CD14-positive monocyte (primary cell): ENCODE measurements around the gene LRCH1. TPM values are rescaled to one million over a fixed set of nuclear protein-coding genes. Genes with fewer than 3 reads are reported as not detected.

Experiments used
- DNase-seq, 3 donors: peaks; one replicate each; pipeline ENCODE4 v3.0.0-alpha.2; 2011 to 2022
- H2AFZ ChIP-seq: 2 replicates; pipeline ENCODE4 v1.6.0; 2012; ENCODE audit warnings: mild to moderate bottlenecking, low read depth, low read length, inconsistent platforms; ENCODE audit not compliant: insufficient read depth, poor library complexity, severe bottlenecking
- H3K27ac ChIP-seq, 2 donors: 1 replicate in 1 of 2; 2 replicates in 1 of 2; pipeline ENCODE4 v1.5.1; 2012 to 2013; ENCODE audit warnings: low read length in 2 of 2, control low read depth in 1 of 2, inconsistent platforms in 1 of 2, low read depth in 1 of 2, mild to moderate bottlenecking in 1 of 2
- H3K27me3 ChIP-seq, 2 donors: one replicate each; pipeline versions ENCODE4 v1.6.0 to v1.6.1; 2011 to 2013; ENCODE audit warnings: low read length in 2 of 2; ENCODE audit not compliant: control insufficient read depth in 2 of 2, insufficient read depth in 2 of 2
- H3K36me3 ChIP-seq, 2 donors: replicated peaks in 1 of 2; 1 replicate in 1 of 2; 2 replicates in 1 of 2; pipeline versions ENCODE4 v1.5.1 to v1.6.1; 2012 to 2013; ENCODE audit warnings: low read length in 2 of 2, control low read depth in 1 of 2, inconsistent platforms in 1 of 2, mild to moderate bottlenecking in 1 of 2; ENCODE audit not compliant: insufficient read depth in 2 of 2, control insufficient read depth in 1 of 2
- H3K4me1 ChIP-seq, 2 donors: 1 replicate in 1 of 2; 2 replicates in 1 of 2; pipeline versions ENCODE4 v1.5.1 to v1.6.1; 2012 to 2013; ENCODE audit warnings: low read length in 2 of 2, control low read depth in 1 of 2, inconsistent platforms in 1 of 2, mild to moderate bottlenecking in 1 of 2, moderate library complexity in 1 of 2; ENCODE audit not compliant: insufficient read depth in 2 of 2, control insufficient read depth in 1 of 2
- H3K4me2 ChIP-seq: replicated peaks from 2 replicates; pipeline ENCODE3; 2012; ENCODE audit warnings: low read length, moderate library complexity, mild to moderate bottlenecking; ENCODE audit not compliant: poor library complexity, severe bottlenecking; ENCODE audit errors: extremely low read depth
- H3K4me3 ChIP-seq, 3 experiments: fragments of 200-600 bp in 1 of 3; sonication (generic) in 1 of 3; replicated peaks in 1 of 3; 1 replicate in 2 of 3; 2 replicates in 1 of 3; pipeline ENCODE4 v1.5.1; 2011 to 2013; ENCODE audit warnings: low read length in 3 of 3, mild to moderate bottlenecking in 3 of 3, control low read depth in 2 of 3, low read depth in 2 of 3, inconsistent platforms in 1 of 3, moderate library complexity in 1 of 3
- H3K79me2 ChIP-seq: 2 replicates; pipeline ENCODE4 v1.6.0; 2012; ENCODE audit warnings: mild to moderate bottlenecking, control low read depth, inconsistent platforms, low read length, moderate library complexity; ENCODE audit not compliant: insufficient read depth
- H3K9ac ChIP-seq: 2 replicates; pipeline ENCODE4 v1.6.0; 2017; ENCODE audit warnings: low read length, mild to moderate bottlenecking; ENCODE audit not compliant: insufficient read depth, poor library complexity, severe bottlenecking
- H3K9me3 ChIP-seq, 2 donors: replicated peaks in 1 of 2; 1 replicate in 1 of 2; 2 replicates in 1 of 2; pipeline versions ENCODE4 v1.5.1 to v1.6.1; 2012 to 2013; ENCODE audit warnings: low read length in 2 of 2, control low read depth in 1 of 2; ENCODE audit not compliant: control insufficient read depth in 1 of 2, insufficient read depth in 1 of 2
- H4K20me1 ChIP-seq: 2 replicates; pipeline ENCODE4 v1.6.0; 2012; ENCODE audit warnings: mild to moderate bottlenecking, low read length, control low read depth, moderate library complexity; ENCODE audit not compliant: insufficient read depth
- H3K27ac Mint-ChIP-seq, 7 donors: one replicate each; pipeline ENCODE4 v1.8.0; 2020; ENCODE audit warnings: mild to moderate bottlenecking in 7 of 7, mixed read lengths in 7 of 7, moderate library complexity in 6 of 7, inconsistent platforms in 2 of 7
- H3K27me3 Mint-ChIP-seq, 3 donors: one replicate each; pipeline ENCODE4 v1.8.0; 2021 to 2022; ENCODE audit warnings: low read depth in 3 of 3, mild to moderate bottlenecking in 3 of 3, mixed read lengths in 3 of 3, moderate library complexity in 3 of 3, inconsistent platforms in 1 of 3
- H3K36me3 Mint-ChIP-seq, 2 donors: one replicate each; pipeline ENCODE4 v1.8.0; 2020; ENCODE audit warnings: mixed read lengths in 2 of 2, inconsistent platforms in 1 of 2, mild to moderate bottlenecking in 1 of 2
- H3K4me1 Mint-ChIP-seq: one replicate; pipeline ENCODE4 v1.8.0; 2020; ENCODE audit warnings: mild to moderate bottlenecking, mixed read lengths
- H3K4me3 Mint-ChIP-seq, 2 donors: one replicate each; pipeline ENCODE4 v1.8.0; 2020; ENCODE audit warnings: mild to moderate bottlenecking in 2 of 2, mixed read lengths in 2 of 2, moderate library complexity in 1 of 2
- H3K9me3 Mint-ChIP-seq, 7 donors: one replicate each; pipeline ENCODE4 v1.8.0; 2020 to 2022; ENCODE audit warnings: mixed read lengths in 7 of 7, mild to moderate bottlenecking in 6 of 7, moderate library complexity in 6 of 7, inconsistent platforms in 2 of 7
- CTCF ChIP-seq: fragments of 200-600 bp; IDR thresholded peaks from one replicate; pipeline ENCODE4 v1.8.0; 2022; ENCODE audit warnings: antibody characterized with exemption, mild to moderate bottlenecking
- WGBS: methylation state at CpG from one replicate; pipeline ENCODE4 v1.1.5; 2013; ENCODE audit warnings: missing lambda C conversion rate; ENCODE audit not compliant: insufficient coverage; 5-methylcytosine and 5-hydroxymethylcytosine counted together
- intact Hi-C, 2 donors: fragments of 100-400 bp; cut with micrococcal nuclease; formaldehyde crosslinking; loops; one replicate each; pipeline versions ENCODE4 v1.15.0 to v1.15.1; 2023
- polyA plus RNA-seq, 3 donors: library from polyadenylated mRNA; depleted of rRNA in 1 of 3; unstranded in 2 of 3; stranded (reverse) in 1 of 3; fragments of 300-500 nt in 2 of 3; fragments of >200 nt in 1 of 3; fragmentation: Illumina TruSeq in 2 of 3; gene quantifications; 1 replicate in 2 of 3; 2 replicates in 1 of 3; pipeline ENCODE4 v1.2.3, GENCODE V29; 2012 to 2021

Gene LRCH1
- polyA plus RNA-seq, 3 donors, result 0.88 to 7.1 (median 2.1) TPM

DNA sequence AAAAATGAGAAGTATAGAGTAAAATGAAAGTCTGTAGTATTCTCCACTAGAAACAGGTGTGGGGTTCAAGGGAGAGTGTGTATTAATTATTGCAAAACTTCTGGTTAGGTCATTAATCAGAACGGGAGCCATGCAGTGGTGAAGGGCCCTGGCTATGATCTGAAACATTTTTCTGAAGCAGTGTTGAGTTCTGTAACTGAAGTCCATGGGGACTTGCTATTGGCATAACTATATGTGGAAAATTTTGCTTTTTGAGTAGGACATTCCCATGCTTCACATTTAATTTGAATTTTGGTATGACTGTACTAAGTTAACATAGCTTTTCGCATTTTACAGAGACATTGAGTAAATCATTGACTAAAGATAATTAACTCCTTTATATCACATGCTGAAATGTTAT, 67.5 kb downstream of the LRCH1 start:
- no peak overlapping the region for H3K4me3 Mint-ChIP-seq
- no peaks in the 10 kb centered on the region for H3K27me3 ChIP-seq
- H3K4me1 ChIP-seq, result peaks cover 0 to 7% of the 10 kb centered on the region in 2 donors
- H3K79me2 ChIP-seq, result peaks cover 93% of the 10 kb centered on the region
- peaks cover 0 to 3% (median 0%) of the 10 kb centered on the region in 3 donors for H3K27me3 Mint-ChIP-seq
- H3K36me3 Mint-ChIP-seq, result no peaks in the 10 kb centered on the region
- H2AFZ ChIP-seq, result no peak overlapping the region
- peaks cover 81% of the 10 kb centered on the region for H4K20me1 ChIP-seq
- no peak overlapping the region for H3K27ac ChIP-seq
- H3K9ac ChIP-seq, result no peak overlapping the region
- H3K27ac Mint-ChIP-seq, result no peak overlapping the region
- intact Hi-C loops, result no loop called here
- no peak overlapping the region for H3K4me3 ChIP-seq
- H3K9me3 ChIP-seq, result no peaks in the 10 kb centered on the region
- peaks cover 0 to 2% (median 0%) of the 10 kb centered on the region in 7 donors for H3K9me3 Mint-ChIP-seq
- WGBS, result no CpG with 5 or more reads among the region's 2 CpGs
- no peak overlapping the region for H3K4me2 ChIP-seq
- no peaks in the 10 kb centered on the region for H3K36me3 ChIP-seq
- H3K4me1 Mint-ChIP-seq, result peaks cover 24% of the 10 kb centered on the region
- DNase-seq, result no peak
- TF ChIP-seq CTCF, result no peak

DNA sequence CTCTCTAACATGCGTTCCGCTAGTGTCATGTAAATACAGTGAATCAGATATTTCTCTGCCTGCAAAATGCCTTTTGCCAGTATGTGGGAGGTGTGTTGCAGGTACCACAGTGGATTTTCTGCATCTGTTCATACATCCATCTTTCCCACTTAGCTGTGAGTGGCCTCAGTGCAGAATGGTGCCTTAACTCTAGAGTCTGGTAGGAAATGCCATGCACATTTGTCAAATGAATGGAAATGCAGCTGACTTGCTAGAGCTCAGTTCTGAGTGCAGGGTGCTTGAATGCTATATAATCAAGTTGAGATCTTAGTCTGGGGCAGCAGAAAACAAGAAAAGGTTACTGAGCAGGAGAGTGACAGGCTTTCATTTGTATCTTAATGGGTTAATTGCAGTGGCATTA, 68.2 kb downstream of the LRCH1 start:
- TF ChIP-seq CTCF, result no peak
- DNase-seq, result no peak
- Mint-ChIP-seq H3K4me1 (peaks cover 28% of the 10 kb centered on the region), H3K36me3 (no peaks in the 10 kb centered on the region), H3K9me3 (peaks cover 0 to 2% (median 0%) of the 10 kb centered on the region in 7 donors), H3K27ac (no peak overlapping the region), H3K4me3 (no peak overlapping the region), H3K27me3 (peaks cover 0 to 3% (median 0%) of the 10 kb centered on the region in 3 donors)
- Histone ChIP-seq H3K27me3 (no peaks in the 10 kb centered on the region), H2AFZ (no peak overlapping the region), H3K4me2 (no peak overlapping the region), H3K79me2 (peaks cover 93% of the 10 kb centered on the region), H3K36me3 (no peaks in the 10 kb centered on the region), H3K9me3 (no peaks in the 10 kb centered on the region), H3K4me3 (no peak overlapping the region), H3K27ac (no peak overlapping the region), H3K9ac (no peak overlapping the region), H4K20me1 (peaks cover 80% of the 10 kb centered on the region), H3K4me1 (peaks cover 0 to 7% of the 10 kb centered on the region in 2 donors)
- intact Hi-C loops, result no loop called here
- no CpG with 5 or more reads among the region's 2 CpGs for WGBS
